Spleen (tissue), 11 donors: ENCODE results near the gene HNRNPUL1. TPM values are rescaled to one million over a fixed set of nuclear protein-coding genes. Genes with fewer than 3 reads are reported as not detected.

Source experiments
- DNase-seq: peaks from one replicate; pipeline ENCODE4 v3.0.0-alpha.2; 2020
- H3K27ac ChIP-seq, 8 donors: fragments of 200-600 bp; sonication (generic) in 7 of 8; 1 replicate in 4 of 8; 2 replicates in 4 of 8; pipeline versions ENCODE4 v1.5.0 to v1.8.0; 2016 to 2021; ENCODE audit warnings: inconsistent platforms in 4 of 8, mild to moderate bottlenecking in 4 of 8, moderate library complexity in 1 of 8
- H3K27me3 ChIP-seq, 7 donors: fragments of 200-600 bp; sonication (generic) in 6 of 7; replicated peaks in 1 of 7; 1 replicate in 4 of 7; 2 replicates in 3 of 7; pipeline versions ENCODE4 v1.5.0 to v1.8.0; 2016 to 2021; ENCODE audit warnings: inconsistent platforms in 3 of 7, mild to moderate bottlenecking in 1 of 7
- H3K36me3 ChIP-seq, 6 donors: fragments of 200-600 bp; sonication (generic) in 5 of 6; 1 replicate in 4 of 6; 2 replicates in 2 of 6; pipeline versions ENCODE4 v1.5.0 to v1.8.0; 2016 to 2021; ENCODE audit warnings: inconsistent platforms in 2 of 6
- H3K4me1 ChIP-seq, 6 donors: fragments of 200-600 bp; sonication (generic) in 5 of 6; 1 replicate in 3 of 6; 2 replicates in 3 of 6; pipeline versions ENCODE4 v1.5.0 to v1.8.0; 2016 to 2021; ENCODE audit warnings: inconsistent platforms in 3 of 6
- H3K4me3 ChIP-seq, 8 donors: fragments of 200-600 bp; sonication (generic) in 7 of 8; 1 replicate in 4 of 8; 2 replicates in 4 of 8; pipeline versions ENCODE4 v1.5.0 to v1.8.0; 2016 to 2021; ENCODE audit warnings: inconsistent platforms in 4 of 8, mild to moderate bottlenecking in 4 of 8, moderate library complexity in 2 of 8
- H3K9me3 ChIP-seq, 8 donors: fragments of 200-600 bp; sonication (generic) in 7 of 8; 1 replicate in 4 of 8; 2 replicates in 4 of 8; pipeline versions ENCODE4 v1.5.0 to v1.8.0; 2016 to 2021; ENCODE audit warnings: inconsistent platforms in 4 of 8
- CTCF ChIP-seq, 11 experiments: fragments of 200-600 bp in 7 of 11; fragments of 450-650 bp in 4 of 11; sonication (generic) in 4 of 11; IDR thresholded peaks in 8 of 11; conservative IDR thresholded peaks in 3 of 11; 1 replicate in 7 of 11; 2 replicates in 4 of 11; pipeline versions ENCODE4 v1.4.0 to v1.8.0; 2016 to 2021; ENCODE audit warnings: antibody characterized with exemption in 11 of 11, inconsistent platforms in 4 of 11, mild to moderate bottlenecking in 1 of 11
- POLR2A ChIP-seq, 3 donors: fragments of 450-650 bp; IDR thresholded peaks; one replicate each; pipeline ENCODE4 v1.5.1; 2017; ENCODE audit warnings: antibody characterized with exemption in 3 of 3, mild to moderate bottlenecking in 1 of 3
- POLR2AphosphoS5 ChIP-seq, 3 donors: sonication (generic); formaldehyde crosslinking; IDR thresholded peaks; one replicate each; pipeline ENCODE4 v1.5.1; 2017; ENCODE audit warnings: antibody characterized with exemption in 3 of 3
- WGBS, 5 donors: extraction: QIAGEN DNeasy Blood & Tissue Kit in 3 of 5; methylation state at CpG; one replicate each; pipeline versions ENCODE4 v1.1.5 to v1.1.7; 2013 to 2018; 5-methylcytosine and 5-hydroxymethylcytosine counted together
- intact Hi-C: fragments of 100-400 bp; cut with DNase I; formaldehyde crosslinking; loops from one replicate; pipeline ENCODE4 v1.15.0; 2023; ENCODE audit warnings: low total_unique reads
- polyA plus RNA-seq, 3 donors: library from polyadenylated mRNA; stranded (reverse); fragments of 200-250 nt; gene quantifications; one replicate each; pipeline ENCODE4 v1.2.1, GENCODE V29; 2013
- total RNA-seq, 7 donors: library from RNA; depleted of rRNA in 3 of 7; stranded (reverse); fragments of >200 nt in 3 of 7; fragmentation: NEBNext Ultra II Directional in 4 of 7; extraction: Animal tissue kit (Norgen Biotek cat#: 25700) in 4 of 7; gene quantifications; one replicate each; pipeline versions ENCODE4 v1.1.0 to v1.2.1, GENCODE V29; 2016 to 2021
- donor health status: healthy with polysubstance abuse.
- donor health status: DM: no; HTN: no; CAD: no; lungs with moderate emphysema.
- donor health status: DM: no; HTN: no; CAD: no.
- donor health status: Bipolar disorder and iron deficiency.
- donor health status: healthy.
- donor health status: DM: no; HTN: no; CAD: no.
- donor health status: DM: yes; HTN: yes; CAD: no.

Gene HNRNPUL1
- total and polyA plus RNA-seq, 10 donors, result 53.9 to 213 (median 164) TPM

GRCh38 chr19:41221514-41222205, 42.5 kb upstream of the HNRNPUL1 start:
- Histone ChIP-seq H3K9me3 (no peaks in the 10 kb centered on the region), H3K27ac (peak overlapping the region in 1 of 8 donors; percentile 80), H3K4me1 (peaks cover 0 to 43% (median 12%) of the 10 kb centered on the region in 6 donors), H3K4me3 (peak overlapping the region in 2 of 8 donors; percentile 58 to 69), H3K27me3 (peaks cover 0 to 75% (median 26%) of the 10 kb centered on the region in 7 donors), H3K36me3 (no peaks in the 10 kb centered on the region)
- TF ChIP-seq POLR2AphosphoS5 (IDR thresholded peaks at IDR 0.05), result no peak
- TF ChIP-seq CTCF (IDR thresholded peaks at IDR 0.05 in 8 of 11, conservative IDR thresholded peaks at IDR 0.05 in 3 of 11), result no peak
- TF ChIP-seq POLR2A (IDR thresholded peaks at IDR 0.05), result no peak
- no peak for DNase-seq
- intact Hi-C loops, result no loop called here
- WGBS, 5 donors, result 87 to 91% (median 89%) methylated on average over 19 to 20 of the region's 20 CpGs

- no peaks in the 10 kb centered on the region for H3K36me3 ChIP-seq
- intact Hi-C loops, result no loop called here
- TF ChIP-seq CTCF (IDR thresholded peaks at IDR 0.05 in 8 of 11, conservative IDR thresholded peaks at IDR 0.05 in 3 of 11), result no peak
- TF ChIP-seq POLR2AphosphoS5 (IDR thresholded peaks at IDR 0.05), result no peak
- TF ChIP-seq POLR2A (IDR thresholded peaks at IDR 0.05), result no peak
- peaks cover 0 to 79% (median 30%) of the 10 kb centered on the region in 7 donors for H3K27me3 ChIP-seq
- peaks cover 0 to 49% (median 18%) of the 10 kb centered on the region in 6 donors for H3K4me1 ChIP-seq
- no peaks in the 10 kb centered on the region for H3K9me3 ChIP-seq
- no peak for DNase-seq
- WGBS, 5 donors, result 78 to 85% (median 83%) methylated on average over 10 of the region's 10 CpGs
- H3K4me3 ChIP-seq, result no peak overlapping the region
- H3K27ac ChIP-seq, result no peak overlapping the region
These were observed 41.9 kb upstream of the HNRNPUL1 start for GRCh38 chr19:41222240-41222639.

- 51 to 78% (median 65%) methylated on average over 7 to 8 of the region's 8 CpGs for WGBS, 5 donors
- DNase-seq, result no peak
- peaks cover 0 to 79% (median 22%) of the 10 kb centered on the region in 7 donors for H3K27me3 ChIP-seq
- H3K4me1 ChIP-seq, result peaks cover 0 to 51% (median 19%) of the 10 kb centered on the region in 6 donors
- H3K27ac ChIP-seq, result no peak overlapping the region
- peak overlapping the region in 2 of 8 donors; percentile 17 to 35 for H3K4me3 ChIP-seq
- H3K36me3 ChIP-seq, result no peaks in the 10 kb centered on the region
- no peaks in the 10 kb centered on the region for H3K9me3 ChIP-seq
- no peak for TF ChIP-seq CTCF (IDR thresholded peaks at IDR 0.05 in 8 of 11, conservative IDR thresholded peaks at IDR 0.05 in 3 of 11)
- no peak for TF ChIP-seq POLR2AphosphoS5 (IDR thresholded peaks at IDR 0.05)
- no peak for TF ChIP-seq POLR2A (IDR thresholded peaks at IDR 0.05)
- intact Hi-C loops, result no loop called here
These were observed 40.5 kb upstream of the HNRNPUL1 start for GRCh38 chr19:41223431-41224234.

- no peak for DNase-seq
- 87 to 96% (median 91%) methylated on average over 7 of the region's 7 CpGs for WGBS, 5 donors
- no peaks in the 10 kb centered on the region for H3K36me3 ChIP-seq
- H3K9me3 ChIP-seq, result no peaks in the 10 kb centered on the region
- H3K27ac ChIP-seq, result no peak overlapping the region
- no peak for TF ChIP-seq POLR2AphosphoS5 (IDR thresholded peaks at IDR 0.05)
- TF ChIP-seq CTCF (IDR thresholded peaks at IDR 0.05 in 8 of 11, conservative IDR thresholded peaks at IDR 0.05 in 3 of 11), result no peak
- TF ChIP-seq POLR2A (IDR thresholded peaks at IDR 0.05), result no peak
- intact Hi-C loops, result no loop called here
- peaks cover 0 to 79% (median 15%) of the 10 kb centered on the region in 7 donors for H3K27me3 ChIP-seq
- H3K4me1 ChIP-seq, result peaks cover 0 to 51% (median 19%) of the 10 kb centered on the region in 6 donors
- H3K4me3 ChIP-seq, result peak overlapping the region in 1 of 8 donors; percentile 35
These were observed 39.5 kb upstream of the HNRNPUL1 start for GRCh38 chr19:41224632-41225031.
